OCI-LY1 (cell line): Measurements from ENCODE around the gene ADAMTS20.

ENCODE experiments used
- CTCF ChIP-seq: fragments of 200-600 bp; sonication (generic), shearing (Covaris generic); IDR thresholded peaks from 2 replicates; pipeline ENCODE4 v1.5.1; 2017; ENCODE audit warnings: mild to moderate bottlenecking, antibody characterized with exemption, low read length, moderate library complexity, mixed read lengths
- EZH2 ChIP-seq: fragments of 200-600 bp; sonication (generic), shearing (Covaris generic); IDR thresholded peaks from 2 replicates; pipeline ENCODE4 v1.8.0; 2017; ENCODE audit warnings: borderline replicate concordance, mixed run types, mild to moderate bottlenecking, antibody characterized with exemption, low read length, moderate library complexity, mixed read lengths

GRCh38 chr12:43590307-43590706, 38.3 kb upstream of the ADAMTS20 start:
- TF ChIP-seq CTCF: no peak
- no peak for TF ChIP-seq EZH2
